ENCODE results near the gene SLC39A11.

- TF ChIP-seq, protein P1, sequence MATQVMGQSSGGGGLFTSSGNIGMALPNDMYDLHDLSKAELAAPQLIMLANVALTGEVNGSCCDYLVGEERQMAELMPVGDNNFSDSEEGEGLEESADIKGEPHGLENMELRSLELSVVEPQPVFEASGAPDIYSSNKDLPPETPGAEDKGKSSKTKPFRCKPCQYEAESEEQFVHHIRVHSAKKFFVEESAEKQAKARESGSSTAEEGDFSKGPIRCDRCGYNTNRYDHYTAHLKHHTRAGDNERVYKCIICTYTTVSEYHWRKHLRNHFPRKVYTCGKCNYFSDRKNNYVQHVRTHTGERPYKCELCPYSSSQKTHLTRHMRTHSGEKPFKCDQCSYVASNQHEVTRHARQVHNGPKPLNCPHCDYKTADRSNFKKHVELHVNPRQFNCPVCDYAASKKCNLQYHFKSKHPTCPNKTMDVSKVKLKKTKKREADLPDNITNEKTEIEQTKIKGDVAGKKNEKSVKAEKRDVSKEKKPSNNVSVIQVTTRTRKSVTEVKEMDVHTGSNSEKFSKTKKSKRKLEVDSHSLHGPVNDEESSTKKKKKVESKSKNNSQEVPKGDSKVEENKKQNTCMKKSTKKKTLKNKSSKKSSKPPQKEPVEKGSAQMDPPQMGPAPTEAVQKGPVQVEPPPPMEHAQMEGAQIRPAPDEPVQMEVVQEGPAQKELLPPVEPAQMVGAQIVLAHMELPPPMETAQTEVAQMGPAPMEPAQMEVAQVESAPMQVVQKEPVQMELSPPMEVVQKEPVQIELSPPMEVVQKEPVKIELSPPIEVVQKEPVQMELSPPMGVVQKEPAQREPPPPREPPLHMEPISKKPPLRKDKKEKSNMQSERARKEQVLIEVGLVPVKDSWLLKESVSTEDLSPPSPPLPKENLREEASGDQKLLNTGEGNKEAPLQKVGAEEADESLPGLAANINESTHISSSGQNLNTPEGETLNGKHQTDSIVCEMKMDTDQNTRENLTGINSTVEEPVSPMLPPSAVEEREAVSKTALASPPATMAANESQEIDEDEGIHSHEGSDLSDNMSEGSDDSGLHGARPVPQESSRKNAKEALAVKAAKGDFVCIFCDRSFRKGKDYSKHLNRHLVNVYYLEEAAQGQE (IDR thresholded peaks at IDR 0.05): no peak
- TF ChIP-seq, protein P2, sequence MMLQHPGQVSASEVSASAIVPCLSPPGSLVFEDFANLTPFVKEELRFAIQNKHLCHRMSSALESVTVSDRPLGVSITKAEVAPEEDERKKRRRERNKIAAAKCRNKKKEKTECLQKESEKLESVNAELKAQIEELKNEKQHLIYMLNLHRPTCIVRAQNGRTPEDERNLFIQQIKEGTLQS (IDR thresholded peaks at IDR 0.05): no peak
- TF ChIP-seq, protein P3, sequence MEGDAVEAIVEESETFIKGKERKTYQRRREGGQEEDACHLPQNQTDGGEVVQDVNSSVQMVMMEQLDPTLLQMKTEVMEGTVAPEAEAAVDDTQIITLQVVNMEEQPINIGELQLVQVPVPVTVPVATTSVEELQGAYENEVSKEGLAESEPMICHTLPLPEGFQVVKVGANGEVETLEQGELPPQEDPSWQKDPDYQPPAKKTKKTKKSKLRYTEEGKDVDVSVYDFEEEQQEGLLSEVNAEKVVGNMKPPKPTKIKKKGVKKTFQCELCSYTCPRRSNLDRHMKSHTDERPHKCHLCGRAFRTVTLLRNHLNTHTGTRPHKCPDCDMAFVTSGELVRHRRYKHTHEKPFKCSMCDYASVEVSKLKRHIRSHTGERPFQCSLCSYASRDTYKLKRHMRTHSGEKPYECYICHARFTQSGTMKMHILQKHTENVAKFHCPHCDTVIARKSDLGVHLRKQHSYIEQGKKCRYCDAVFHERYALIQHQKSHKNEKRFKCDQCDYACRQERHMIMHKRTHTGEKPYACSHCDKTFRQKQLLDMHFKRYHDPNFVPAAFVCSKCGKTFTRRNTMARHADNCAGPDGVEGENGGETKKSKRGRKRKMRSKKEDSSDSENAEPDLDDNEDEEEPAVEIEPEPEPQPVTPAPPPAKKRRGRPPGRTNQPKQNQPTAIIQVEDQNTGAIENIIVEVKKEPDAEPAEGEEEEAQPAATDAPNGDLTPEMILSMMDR (IDR thresholded peaks at IDR 0.05; ENCODE audit: low read depth, low read length, missing input control): no peak
- TF ChIP-seq MAX (IDR thresholded peaks at IDR 0.05) (no peak), JUND (IDR thresholded peaks at IDR 0.05) (no peak), RAD21 (IDR thresholded peaks at IDR 0.05) (no peak), TAF1 (conservative IDR thresholded peaks at IDR 0.05) (no peak), EGR1 (IDR thresholded peaks at IDR 0.05; ENCODE audit: low read depth in 2 of 2) (no peak), YY1 (IDR thresholded peaks at IDR 0.05) (no peak), HNF4A (conservative IDR thresholded peaks at IDR 0.05) (no peak), RXRA (IDR thresholded peaks at IDR 0.05) (no peak)
- TF ChIP-seq, protein P4, sequence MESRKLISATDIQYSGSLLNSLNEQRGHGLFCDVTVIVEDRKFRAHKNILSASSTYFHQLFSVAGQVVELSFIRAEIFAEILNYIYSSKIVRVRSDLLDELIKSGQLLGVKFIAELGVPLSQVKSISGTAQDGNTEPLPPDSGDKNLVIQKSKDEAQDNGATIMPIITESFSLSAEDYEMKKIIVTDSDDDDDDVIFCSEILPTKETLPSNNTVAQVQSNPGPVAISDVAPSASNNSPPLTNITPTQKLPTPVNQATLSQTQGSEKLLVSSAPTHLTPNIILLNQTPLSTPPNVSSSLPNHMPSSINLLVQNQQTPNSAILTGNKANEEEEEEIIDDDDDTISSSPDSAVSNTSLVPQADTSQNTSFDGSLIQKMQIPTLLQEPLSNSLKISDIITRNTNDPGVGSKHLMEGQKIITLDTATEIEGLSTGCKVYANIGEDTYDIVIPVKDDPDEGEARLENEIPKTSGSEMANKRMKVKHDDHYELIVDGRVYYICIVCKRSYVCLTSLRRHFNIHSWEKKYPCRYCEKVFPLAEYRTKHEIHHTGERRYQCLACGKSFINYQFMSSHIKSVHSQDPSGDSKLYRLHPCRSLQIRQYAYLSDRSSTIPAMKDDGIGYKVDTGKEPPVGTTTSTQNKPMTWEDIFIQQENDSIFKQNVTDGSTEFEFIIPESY (IDR thresholded peaks at IDR 0.05): no peak
These were observed 48.9 kb upstream of the SLC39A11 start for GRCh38 chr17:73141411-73141810.
